Brain microvascular endothelial cell (primary cell): ENCODE measurements around the gene RAPGEF2.

Experiments used
- DNase-seq: peaks from one replicate; pipeline ENCODE4 v3.0.0-alpha.2; 2020
- H3K27ac ChIP-seq: fragments of 250-450 bp; sonication (Bioruptor Pico); 2 replicates; pipeline ENCODE4 v1.5.1; 2020; ENCODE audit warnings: mild to moderate bottlenecking, moderate library complexity
- H3K27me3 ChIP-seq: fragments of 250-450 bp; sonication (Bioruptor Pico); replicated peaks from 2 replicates; pipeline ENCODE4 v1.5.1; 2020; ENCODE audit warnings: mild to moderate bottlenecking
- H3K36me3 ChIP-seq: fragments of 250-450 bp; sonication (Bioruptor Pico); replicated peaks from 2 replicates; pipeline ENCODE4 v1.5.1; 2020; ENCODE audit warnings: mild to moderate bottlenecking
- H3K4me3 ChIP-seq: 2 replicates; pipeline ENCODE4 v1.5.1; 2011; ENCODE audit warnings: low read depth, mild to moderate bottlenecking, control low read depth, low read length, moderate library complexity
- CTCF ChIP-seq: IDR thresholded peaks from 2 replicates; pipeline ENCODE4 v1.5.1; 2011; ENCODE audit warnings: low read depth, mild to moderate bottlenecking, moderate library complexity, low read length, control low read depth, inconsistent platforms; ENCODE audit errors: missing control alignments
- in situ Hi-C: cut with HindIII; loops from 2 replicates; pipeline ENCODE4 v1.10.0; 2017; ENCODE audit warnings: low sequenced_read_pairs, low pct_ligation_motif_present

The RAPGEF2 gene

GRCh38 chr4:159346681-159347080, 243.8 kb downstream of the RAPGEF2 start:
- DNase-seq = no peak
- H3K27ac ChIP-seq = no peak overlapping the region
- peaks cover 28% of the 10 kb centered on the region for H3K36me3 ChIP-seq
- no peaks in the 10 kb centered on the region for H3K27me3 ChIP-seq
- in situ Hi-C loops = no loop called here
- no peak for TF ChIP-seq CTCF
- no peak overlapping the region for H3K4me3 ChIP-seq

GRCh38 chr4:159347813-159348212, 244.9 kb downstream of the RAPGEF2 start:
- Histone ChIP-seq H3K27me3 (no peaks in the 10 kb centered on the region), H3K27ac (no peak overlapping the region), H3K4me3 (no peak overlapping the region), H3K36me3 (peaks cover 28% of the 10 kb centered on the region)
- in situ Hi-C loops = no loop called here
- DNase-seq = no peak
- TF ChIP-seq CTCF = no peak

- Histone ChIP-seq H3K4me3 (no peak overlapping the region), H3K27ac (no peak overlapping the region), H3K27me3 (no peaks in the 10 kb centered on the region), H3K36me3 (peaks cover 24% of the 10 kb centered on the region)
- no peak for DNase-seq
- TF ChIP-seq CTCF = no peak
- in situ Hi-C loops = no loop called here
Observed at GRCh38 chr4:159349332-159349731, 246.5 kb downstream of the RAPGEF2 start.

GRCh38 chr4:159352609-159353008, 249.7 kb downstream of the RAPGEF2 start:
- in situ Hi-C loops = no loop called here
- peaks cover 26% of the 10 kb centered on the region for H3K36me3 ChIP-seq
- H3K27ac ChIP-seq = no peak overlapping the region
- H3K27me3 ChIP-seq = no peaks in the 10 kb centered on the region
- no peak for DNase-seq
- no peak for TF ChIP-seq CTCF
- H3K4me3 ChIP-seq = no peak overlapping the region

GRCh38 chr4:159353422-159354116, 250.7 kb downstream of the RAPGEF2 start:
- DNase-seq = no peak
- no peak for TF ChIP-seq CTCF
- in situ Hi-C loops = no loop called here
- peaks cover 26% of the 10 kb centered on the region for H3K36me3 ChIP-seq
- no peak overlapping the region for H3K27ac ChIP-seq
- no peaks in the 10 kb centered on the region for H3K27me3 ChIP-seq
- H3K4me3 ChIP-seq = no peak overlapping the region

- in situ Hi-C loops = no loop called here
- H3K4me3 ChIP-seq = no peak overlapping the region
- no peak for TF ChIP-seq CTCF
- H3K27me3 ChIP-seq = no peaks in the 10 kb centered on the region
- no peak for DNase-seq
- H3K27ac ChIP-seq = no peak overlapping the region
- H3K36me3 ChIP-seq = peaks cover 31% of the 10 kb centered on the region
Observed at GRCh38 chr4:159355466-159355865, 252.6 kb downstream of the RAPGEF2 start.
